HepG2 (cell line): ENCODE results near the gene PSMD2. TPM values are rescaled to one million over a fixed set of nuclear protein-coding genes. Genes with fewer than 3 reads are reported as not detected.

ENCODE experiments used
- ATF1 ChIP-seq: IDR thresholded peaks from 2 replicates; pipeline ENCODE4 v1.6.1; 2016; ENCODE audit warnings: mild to moderate bottlenecking, control low read depth
- ATF7 ChIP-seq, 2 experiments: fragments of 450-650 bp in 1 of 2; sonication (generic) in 1 of 2; formaldehyde crosslinking in 1 of 2; IDR thresholded peaks; 2 replicates each; pipeline versions ENCODE4 v1.4.0 to v1.6.1; 2016 to 2020; ENCODE audit warnings: antibody characterized with exemption in 1 of 2, mild to moderate bottlenecking in 1 of 2, missing genetic modification reagents in 1 of 2
- CCAR2 ChIP-seq: fragments of 200-400 bp; formaldehyde crosslinking; optimal IDR thresholded peaks from 2 replicates; pipeline ENCODE3; 2018; ENCODE audit warnings: low read depth, mild to moderate bottlenecking, low read length, moderate library complexity
- GABPA ChIP-seq, 2 experiments: IDR thresholded peaks; 2 replicates each; pipeline ENCODE4 v1.6.1; 2011 to 2016; ENCODE audit warnings: low read depth in 2 of 2, low read length in 1 of 2, missing biosample characterization in 1 of 2, missing genetic modification characterization in 1 of 2
- NFKBIZ ChIP-seq: IDR thresholded peaks from 2 replicates; pipeline ENCODE4 v1.6.1; 2018; ENCODE audit warnings: missing genetic modification reagents, missing compliant biosample characterization
- PHF8 ChIP-seq: sonication (generic); formaldehyde crosslinking; IDR thresholded peaks from 2 replicates; pipeline ENCODE4 v1.5.0; 2020; ENCODE audit warnings: missing genetic modification reagents
- THAP11 ChIP-seq: IDR thresholded peaks from 2 replicates; pipeline ENCODE4 v1.6.1; 2016; ENCODE audit warnings: missing biosample characterization, missing genetic modification reagents
- ZNF546 ChIP-seq: sonication (generic); formaldehyde crosslinking; conservative IDR thresholded peaks from 2 replicates; pipeline ENCODE4 v1.8.1; 2023; ENCODE audit warnings: mild to moderate bottlenecking, missing genetic modification reagents
- ZNF577 ChIP-seq: sonication (generic); formaldehyde crosslinking; IDR thresholded peaks from 2 replicates; pipeline ENCODE4 v1.4.0; 2020; ENCODE audit warnings: mild to moderate bottlenecking, low read depth, missing genetic modification reagents, borderline replicate concordance
- ZNF749 ChIP-seq: sonication (generic); formaldehyde crosslinking; IDR thresholded peaks from 2 replicates; pipeline ENCODE4 v1.8.0; 2022; ENCODE audit warnings: mild to moderate bottlenecking, missing genetic modification reagents, moderate library complexity, borderline replicate concordance
- polyA plus RNA-seq, 8 experiments: library from polyadenylated mRNA; depleted of rRNA in 3 of 8; stranded (reverse) in 7 of 8; unstranded in 1 of 8; fragments of >200 nt; fragmentation: Illumina TruSeq in 4 of 8; extraction: Trizol in 4 of 8; gene quantifications; 2 replicates each; pipeline versions ENCODE4 v1.2.1 to v1.2.3, GENCODE V29; 2011 to 2016; ENCODE audit warnings: low read depth in 4 of 8, missing spikeins in 1 of 8, mixed read lengths in 1 of 8; ENCODE audit not compliant: insufficient read depth in 1 of 8
- total RNA-seq, 5 experiments: library from RNA; depleted of rRNA; stranded (reverse); fragments of >200 nt; fragmentation: Illumina TruSeq; extraction: Trizol; gene quantifications; 2 replicates each; pipeline ENCODE4 v1.2.3, GENCODE V29; 2016; ENCODE audit warnings: low read depth in 1 of 5
- TF ChIP-seq, protein P1 (sequence below): sonication (generic); formaldehyde crosslinking; IDR thresholded peaks from 2 replicates; pipeline ENCODE4 v1.8.1; 2023; ENCODE audit warnings: missing genetic modification reagents, mild to moderate bottlenecking, borderline replicate concordance
- TF ChIP-seq, protein P2 (sequence below): sonication (generic); formaldehyde crosslinking; IDR thresholded peaks from 2 replicates; pipeline ENCODE4 v1.4.0; 2020; ENCODE audit warnings: missing genetic modification reagents
- TF ChIP-seq, protein P3 (sequence below): sonication (generic); formaldehyde crosslinking; IDR thresholded peaks from 2 replicates; pipeline ENCODE4 v1.4.0; 2020; ENCODE audit warnings: missing genetic modification reagents
- TF ChIP-seq, protein P4 (sequence below): sonication (generic); formaldehyde crosslinking; IDR thresholded peaks from 2 replicates; pipeline ENCODE4 v1.5.0; 2020; ENCODE audit warnings: missing genetic modification reagents
- TF ChIP-seq, protein P5 (sequence below): sonication (generic); formaldehyde crosslinking; IDR thresholded peaks from 2 replicates; pipeline ENCODE4 v1.4.0; 2020; ENCODE audit warnings: missing genetic modification reagents
- TF ChIP-seq, protein P6 (sequence below): sonication (generic); formaldehyde crosslinking; IDR thresholded peaks from 2 replicates; pipeline ENCODE4 v1.4.0; 2020; ENCODE audit warnings: missing genetic modification reagents, borderline replicate concordance

PSMD2 gene
- total and polyA plus RNA-seq, 2 of the 13 experiments (the other 11 are each of a cell fraction or from before 2014, with no cell fraction given), result 125 to 200 TPM

DNA sequence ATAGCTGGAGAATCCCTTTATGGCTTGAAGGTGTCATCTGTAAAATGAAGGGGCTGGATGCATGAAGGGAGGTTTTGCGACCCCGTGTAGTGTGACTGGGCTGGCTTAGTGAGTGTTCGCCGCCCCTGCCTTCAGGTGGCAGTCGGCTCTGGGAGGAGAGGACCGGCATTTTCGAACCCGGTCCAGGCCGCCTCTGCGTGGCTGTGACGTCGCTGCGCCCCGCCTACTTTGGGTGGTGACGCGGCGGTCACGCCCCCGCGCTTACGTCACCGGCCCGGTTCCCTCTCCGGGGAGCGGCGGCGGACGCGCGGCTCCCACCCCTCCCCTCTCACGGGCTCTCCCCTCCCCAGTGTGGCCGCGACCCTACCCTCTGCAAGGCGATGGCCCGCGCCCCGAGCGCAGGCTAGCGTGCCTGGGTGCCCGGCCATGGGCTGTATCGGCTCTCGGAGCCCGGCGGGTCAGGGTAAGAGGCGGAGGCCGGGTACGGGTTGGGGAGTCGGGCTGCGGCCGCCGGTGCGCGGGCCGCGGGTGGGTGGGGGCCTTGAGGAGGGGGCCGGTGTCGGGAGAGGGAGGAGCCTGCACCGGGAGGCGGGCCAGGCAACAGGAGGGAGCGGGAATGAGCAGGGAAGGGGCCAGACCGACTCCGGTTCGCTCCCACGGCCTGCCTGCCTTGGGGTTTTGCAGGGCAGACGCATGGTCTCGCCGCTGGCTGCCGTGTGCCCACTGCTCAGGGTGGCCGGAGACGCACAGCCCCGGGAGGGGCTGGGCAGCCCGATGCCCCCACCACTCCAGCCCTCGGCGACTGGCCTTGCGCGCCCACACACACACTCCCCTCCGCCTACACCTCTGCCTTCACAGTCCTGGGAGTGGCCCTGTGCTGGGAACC lies 36.9 kb downstream of the PSMD2 start (continued):
- peak; percentile 92 for TF ChIP-seq ATF1 (CRISPR knock-in tag)
- no peak for TF ChIP-seq CCAR2
- peak; percentile 50; the same call in 1 of the 2 replicates for TF ChIP-seq NFKBIZ (CRISPR knock-in tag)
- TF ChIP-seq GABPA (IDR thresholded peaks at IDR 0.05; ENCODE audit: low read depth, low read length), result no peak
- TF ChIP-seq GABPA (CRISPR knock-in tag; IDR thresholded peaks at IDR 0.05; ENCODE audit: low read depth), result peak; percentile 35; the same call in 1 of the 2 replicates
- TF ChIP-seq, protein P1, sequence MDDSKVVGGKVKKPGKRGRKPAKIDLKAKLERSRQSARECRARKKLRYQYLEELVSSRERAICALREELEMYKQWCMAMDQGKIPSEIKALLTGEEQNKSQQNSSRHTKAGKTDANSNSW, result no peak
- TF ChIP-seq, protein P2, sequence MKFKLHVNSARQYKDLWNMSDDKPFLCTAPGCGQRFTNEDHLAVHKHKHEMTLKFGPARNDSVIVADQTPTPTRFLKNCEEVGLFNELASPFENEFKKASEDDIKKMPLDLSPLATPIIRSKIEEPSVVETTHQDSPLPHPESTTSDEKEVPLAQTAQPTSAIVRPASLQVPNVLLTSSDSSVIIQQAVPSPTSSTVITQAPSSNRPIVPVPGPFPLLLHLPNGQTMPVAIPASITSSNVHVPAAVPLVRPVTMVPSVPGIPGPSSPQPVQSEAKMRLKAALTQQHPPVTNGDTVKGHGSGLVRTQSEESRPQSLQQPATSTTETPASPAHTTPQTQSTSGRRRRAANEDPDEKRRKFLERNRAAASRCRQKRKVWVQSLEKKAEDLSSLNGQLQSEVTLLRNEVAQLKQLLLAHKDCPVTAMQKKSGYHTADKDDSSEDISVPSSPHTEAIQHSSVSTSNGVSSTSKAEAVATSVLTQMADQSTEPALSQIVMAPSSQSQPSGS (CRISPR knock-in tag), result peak; percentile 83
- 0 out of 2 replicates have a peak, but pooled peaks have one; percentile 61 for TF ChIP-seq ZNF546 (CRISPR knock-in tag)
- TF ChIP-seq ATF7 (IDR thresholded peaks at IDR 0.05), result peak; percentile 76
- peak; percentile 77 for TF ChIP-seq ATF7 (CRISPR knock-in tag; IDR thresholded peaks at IDR 0.05)
- TF ChIP-seq, protein P3, sequence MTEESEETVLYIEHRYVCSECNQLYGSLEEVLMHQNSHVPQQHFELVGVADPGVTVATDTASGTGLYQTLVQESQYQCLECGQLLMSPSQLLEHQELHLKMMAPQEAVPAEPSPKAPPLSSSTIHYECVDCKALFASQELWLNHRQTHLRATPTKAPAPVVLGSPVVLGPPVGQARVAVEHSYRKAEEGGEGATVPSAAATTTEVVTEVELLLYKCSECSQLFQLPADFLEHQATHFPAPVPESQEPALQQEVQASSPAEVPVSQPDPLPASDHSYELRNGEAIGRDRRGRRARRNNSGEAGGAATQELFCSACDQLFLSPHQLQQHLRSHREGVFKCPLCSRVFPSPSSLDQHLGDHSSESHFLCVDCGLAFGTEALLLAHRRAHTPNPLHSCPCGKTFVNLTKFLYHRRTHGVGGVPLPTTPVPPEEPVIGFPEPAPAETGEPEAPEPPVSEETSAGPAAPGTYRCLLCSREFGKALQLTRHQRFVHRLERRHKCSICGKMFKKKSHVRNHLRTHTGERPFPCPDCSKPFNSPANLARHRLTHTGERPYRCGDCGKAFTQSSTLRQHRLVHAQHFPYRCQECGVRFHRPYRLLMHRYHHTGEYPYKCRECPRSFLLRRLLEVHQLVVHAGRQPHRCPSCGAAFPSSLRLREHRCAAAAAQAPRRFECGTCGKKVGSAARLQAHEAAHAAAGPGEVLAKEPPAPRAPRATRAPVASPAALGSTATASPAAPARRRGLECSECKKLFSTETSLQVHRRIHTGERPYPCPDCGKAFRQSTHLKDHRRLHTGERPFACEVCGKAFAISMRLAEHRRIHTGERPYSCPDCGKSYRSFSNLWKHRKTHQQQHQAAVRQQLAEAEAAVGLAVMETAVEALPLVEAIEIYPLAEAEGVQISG (CRISPR knock-in tag), result 0 out of 2 replicates have a peak, but pooled peaks have one; percentile 60
- TF ChIP-seq, protein P4, sequence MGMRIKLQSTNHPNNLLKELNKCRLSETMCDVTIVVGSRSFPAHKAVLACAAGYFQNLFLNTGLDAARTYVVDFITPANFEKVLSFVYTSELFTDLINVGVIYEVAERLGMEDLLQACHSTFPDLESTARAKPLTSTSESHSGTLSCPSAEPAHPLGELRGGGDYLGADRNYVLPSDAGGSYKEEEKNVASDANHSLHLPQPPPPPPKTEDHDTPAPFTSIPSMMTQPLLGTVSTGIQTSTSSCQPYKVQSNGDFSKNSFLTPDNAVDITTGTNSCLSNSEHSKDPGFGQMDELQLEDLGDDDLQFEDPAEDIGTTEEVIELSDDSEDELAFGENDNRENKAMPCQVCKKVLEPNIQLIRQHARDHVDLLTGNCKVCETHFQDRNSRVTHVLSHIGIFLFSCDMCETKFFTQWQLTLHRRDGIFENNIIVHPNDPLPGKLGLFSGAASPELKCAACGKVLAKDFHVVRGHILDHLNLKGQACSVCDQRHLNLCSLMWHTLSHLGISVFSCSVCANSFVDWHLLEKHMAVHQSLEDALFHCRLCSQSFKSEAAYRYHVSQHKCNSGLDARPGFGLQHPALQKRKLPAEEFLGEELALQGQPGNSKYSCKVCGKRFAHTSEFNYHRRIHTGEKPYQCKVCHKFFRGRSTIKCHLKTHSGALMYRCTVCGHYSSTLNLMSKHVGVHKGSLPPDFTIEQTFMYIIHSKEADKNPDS (CRISPR knock-in tag), result no peak
- TF ChIP-seq, protein P5, sequence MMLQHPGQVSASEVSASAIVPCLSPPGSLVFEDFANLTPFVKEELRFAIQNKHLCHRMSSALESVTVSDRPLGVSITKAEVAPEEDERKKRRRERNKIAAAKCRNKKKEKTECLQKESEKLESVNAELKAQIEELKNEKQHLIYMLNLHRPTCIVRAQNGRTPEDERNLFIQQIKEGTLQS (CRISPR knock-in tag), result peak; percentile 86
- TF ChIP-seq THAP11 (CRISPR knock-in tag), result peak; percentile 84
- TF ChIP-seq PHF8 (CRISPR knock-in tag), result peak; percentile 88
- TF ChIP-seq, protein P6, sequence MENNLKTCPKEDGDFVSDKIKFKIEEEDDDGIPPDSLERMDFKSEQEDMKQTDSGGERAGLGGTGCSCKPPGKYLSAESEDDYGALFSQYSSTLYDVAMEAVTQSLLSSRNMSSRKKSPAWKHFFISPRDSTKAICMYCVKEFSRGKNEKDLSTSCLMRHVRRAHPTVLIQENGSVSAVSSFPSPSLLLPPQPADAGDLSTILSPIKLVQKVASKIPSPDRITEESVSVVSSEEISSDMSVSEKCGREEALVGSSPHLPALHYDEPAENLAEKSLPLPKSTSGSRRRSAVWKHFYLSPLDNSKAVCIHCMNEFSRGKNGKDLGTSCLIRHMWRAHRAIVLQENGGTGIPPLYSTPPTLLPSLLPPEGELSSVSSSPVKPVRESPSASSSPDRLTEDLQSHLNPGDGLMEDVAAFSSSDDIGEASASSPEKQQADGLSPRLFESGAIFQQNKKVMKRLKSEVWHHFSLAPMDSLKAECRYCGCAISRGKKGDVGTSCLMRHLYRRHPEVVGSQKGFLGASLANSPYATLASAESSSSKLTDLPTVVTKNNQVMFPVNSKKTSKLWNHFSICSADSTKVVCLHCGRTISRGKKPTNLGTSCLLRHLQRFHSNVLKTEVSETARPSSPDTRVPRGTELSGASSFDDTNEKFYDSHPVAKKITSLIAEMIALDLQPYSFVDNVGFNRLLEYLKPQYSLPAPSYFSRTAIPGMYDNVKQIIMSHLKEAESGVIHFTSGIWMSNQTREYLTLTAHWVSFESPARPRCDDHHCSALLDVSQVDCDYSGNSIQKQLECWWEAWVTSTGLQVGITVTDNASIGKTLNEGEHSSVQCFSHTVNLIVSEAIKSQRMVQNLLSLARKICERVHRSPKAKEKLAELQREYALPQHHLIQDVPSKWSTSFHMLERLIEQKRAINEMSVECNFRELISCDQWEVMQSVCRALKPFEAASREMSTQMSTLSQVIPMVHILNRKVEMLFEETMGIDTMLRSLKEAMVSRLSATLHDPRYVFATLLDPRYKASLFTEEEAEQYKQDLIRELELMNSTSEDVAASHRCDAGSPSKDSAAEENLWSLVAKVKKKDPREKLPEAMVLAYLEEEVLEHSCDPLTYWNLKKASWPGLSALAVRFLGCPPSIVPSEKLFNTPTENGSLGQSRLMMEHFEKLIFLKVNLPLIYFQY (CRISPR knock-in tag), result peak; percentile 46; the same call in 1 of the 2 replicates
- TF ChIP-seq ZNF749 (CRISPR knock-in tag), result peak; percentile 58
- TF ChIP-seq ZNF577 (CRISPR knock-in tag), result no peak
